ENCODE results near the gene VPREB3.

GRCh38 chr22:23796461-23796860, 42.2 kb upstream of the VPREB3 start:
- no peak for TF ChIP-seq POLR2A (IDR thresholded peaks at IDR 0.05)
- TF ChIP-seq CTCF (IDR thresholded peaks at IDR 0.05): no peak

Data from adrenal gland (tissue), 5 donors.